H1 (cell line): ENCODE measurements around the gene PRKCA. TPM values are rescaled to one million over a fixed set of nuclear protein-coding genes. Genes with fewer than 3 reads are reported as not detected.

Experiments
- CTCF ChIA-PET: fragments of 300-600 bp; sonication (Branson Sonifier 250); formaldehyde crosslinking; loops from one replicate; lab custom pipeline; 2021; ENCODE audit not compliant: partially characterized antibody; lab: Charles Lee
- POLR2A ChIA-PET: fragments of 300-600 bp; sonication (Branson Sonifier 250); formaldehyde crosslinking; loops from one replicate; lab custom pipeline; 2021; ENCODE audit warnings: inconsistent platforms; ENCODE audit not compliant: partially characterized antibody; lab: Charles Lee
- DNase-seq, 2 experiments: peaks; one replicate each; pipeline versions ENCODE4 v3.0.0 to v3.0.0-alpha.2; 2010 to 2022; ENCODE audit warnings: low spot score in 2 of 2, low read depth in 1 of 2, mixed read lengths in 1 of 2
- FAIRE-seq: peaks from 2 replicates; lab custom pipeline; 2011; peaks lifted over from hg19 to GRCh38; lab: Jason Lieb, UNC
- H2AFZ ChIP-seq: 2 replicates; pipeline ENCODE4 v1.8.1; 2012; ENCODE audit warnings: low read length, inconsistent platforms
- H2AK5ac ChIP-seq: 2 replicates; pipeline ENCODE4 v1.6.1; 2013; ENCODE audit warnings: low read depth, low read length
- H2BK120ac ChIP-seq: replicated peaks from 2 replicates; pipeline ENCODE3; 2013; ENCODE audit warnings: low read depth, low read length, inconsistent platforms
- H2BK12ac ChIP-seq: 2 replicates; pipeline ENCODE4 v1.6.1; 2013; ENCODE audit warnings: low read depth, low read length
- H2BK15ac ChIP-seq: 2 replicates; pipeline ENCODE4 v1.6.1; 2013; ENCODE audit warnings: low read length
- H2BK20ac ChIP-seq: 2 replicates; pipeline ENCODE4 v1.6.1; 2013; ENCODE audit warnings: low read length
- H2BK5ac ChIP-seq: 2 replicates; pipeline ENCODE4 v1.6.1; 2013; ENCODE audit warnings: low read depth, low read length
- H3K14ac ChIP-seq: 2 replicates; pipeline ENCODE4 v1.6.1; 2013; ENCODE audit warnings: inconsistent platforms; ENCODE audit not compliant: insufficient read length
- H3K18ac ChIP-seq: 2 replicates; pipeline ENCODE4 v1.6.1; 2013; ENCODE audit warnings: low read length; ENCODE audit errors: extremely low read depth
- H3K23ac ChIP-seq: 2 replicates; pipeline ENCODE4 v1.6.1; 2013; ENCODE audit warnings: inconsistent platforms; ENCODE audit not compliant: insufficient read length
- H3K23me2 ChIP-seq: 2 replicates; pipeline ENCODE4 v1.6.1; 2013; ENCODE audit warnings: low read depth, low read length
- H3K27ac ChIP-seq: 2 replicates; pipeline ENCODE4 v1.6.1; 2011; ENCODE audit warnings: low read depth, low read length, inconsistent platforms
- H3K27me3 ChIP-seq, 4 experiments: replicated peaks in 1 of 4; 1 replicate in 1 of 4; 2 replicates in 3 of 4; pipeline versions ENCODE4 v1.6.1 to v1.8.1; 2011 to 2013; ENCODE audit warnings: low read length in 3 of 4, mild to moderate bottlenecking in 3 of 4, inconsistent platforms in 2 of 4, mixed read lengths in 2 of 4, moderate library complexity in 1 of 4; ENCODE audit not compliant: control insufficient read depth in 3 of 4, insufficient read depth in 3 of 4; ENCODE audit errors: extremely low read depth in 1 of 4
- H3K36me3 ChIP-seq, 4 experiments: 2 replicates each; pipeline versions ENCODE4 v1.6.1 to v1.8.1; 2011 to 2013; ENCODE audit warnings: mild to moderate bottlenecking in 4 of 4, low read length in 3 of 4, moderate library complexity in 2 of 4, control low read depth in 1 of 4, inconsistent platforms in 1 of 4; ENCODE audit not compliant: insufficient read depth in 4 of 4, control insufficient read depth in 2 of 4
- H3K4ac ChIP-seq: replicated peaks from 2 replicates; pipeline ENCODE3; 2013; ENCODE audit warnings: low read length, low read depth, mixed read lengths, inconsistent platforms; ENCODE audit not compliant: insufficient read length
- H3K4me1 ChIP-seq, 4 experiments: replicated peaks in 1 of 4; 1 replicate in 1 of 4; 2 replicates in 3 of 4; pipeline versions ENCODE4 v1.6.1 to v1.8.1; 2011 to 2013; ENCODE audit warnings: low read length in 3 of 4, inconsistent platforms in 2 of 4, mixed read lengths in 1 of 4; ENCODE audit not compliant: insufficient read depth in 4 of 4, control insufficient read depth in 3 of 4
- H3K4me2 ChIP-seq, 2 experiments: 2 replicates each; pipeline versions ENCODE4 v1.6.1 to v1.8.1; 2011 to 2013; ENCODE audit warnings: low read depth in 2 of 2, low read length in 2 of 2, control low read depth in 1 of 2, inconsistent platforms in 1 of 2, mild to moderate bottlenecking in 1 of 2; ENCODE audit not compliant: insufficient read depth in 1 of 2
- H3K4me3 ChIP-seq, 4 experiments: fragments of 200-600, 300-600 bp in 1 of 4; sonication (generic), shearing (Covaris generic), sonication (Bioruptor Twin) in 1 of 4; 2 replicates each; pipeline versions ENCODE4 v1.5.1 to v1.8.1; 2011 to 2016; ENCODE audit warnings: low read length in 4 of 4, low read depth in 3 of 4, control low read depth in 2 of 4, inconsistent platforms in 2 of 4, mild to moderate bottlenecking in 2 of 4, mixed read lengths in 1 of 4, moderate library complexity in 1 of 4; ENCODE audit not compliant: insufficient read depth in 2 of 4; ENCODE audit errors: extremely low read depth in 1 of 4
- H3K56ac ChIP-seq: replicated peaks from 2 replicates; pipeline ENCODE3; 2013; ENCODE audit warnings: low read depth, mild to moderate bottlenecking, mixed read lengths, low read length, inconsistent platforms; ENCODE audit not compliant: insufficient read length
- H3K79me1 ChIP-seq: 2 replicates; pipeline ENCODE4 v1.6.1; 2013; ENCODE audit warnings: low read depth, low read length, control low read depth
- H3K79me2 ChIP-seq, 2 experiments: 2 replicates each; pipeline versions ENCODE4 v1.6.1 to v1.8.1; 2012 to 2013; ENCODE audit warnings: low read length in 2 of 2, mild to moderate bottlenecking in 2 of 2, inconsistent platforms in 1 of 2; ENCODE audit not compliant: insufficient read depth in 2 of 2, control insufficient read depth in 1 of 2
- H3K9ac ChIP-seq, 4 experiments: replicated peaks in 1 of 4; 1 replicate in 1 of 4; 2 replicates in 3 of 4; pipeline versions ENCODE4 v1.6.1 to v1.8.1; 2011 to 2013; ENCODE audit warnings: low read depth in 3 of 4, low read length in 3 of 4, control low read depth in 2 of 4, mild to moderate bottlenecking in 2 of 4, moderate library complexity in 2 of 4, inconsistent platforms in 1 of 4; ENCODE audit errors: extremely low read depth in 1 of 4
- H3K9me3 ChIP-seq, 2 experiments: 2 replicates each; pipeline versions ENCODE4 v1.6.1 to v1.8.1; 2012 to 2013; ENCODE audit warnings: mild to moderate bottlenecking in 2 of 2, moderate library complexity in 2 of 2, control low read depth in 1 of 2, inconsistent platforms in 1 of 2, low read depth in 1 of 2, low read length in 1 of 2, mixed read lengths in 1 of 2; ENCODE audit not compliant: insufficient read depth in 2 of 2
- H4K20me1 ChIP-seq, 2 experiments: replicated peaks in 1 of 2; 2 replicates each; pipeline versions ENCODE3 to v1.8.1; 2011 to 2013; ENCODE audit warnings: inconsistent platforms in 2 of 2, low read length in 2 of 2, mild to moderate bottlenecking in 1 of 2; ENCODE audit not compliant: insufficient read depth in 2 of 2, control insufficient read depth in 1 of 2
- H4K5ac ChIP-seq: 2 replicates; pipeline ENCODE4 v1.6.1; 2013; ENCODE audit warnings: low read length, low read depth, mixed read lengths, inconsistent platforms; ENCODE audit not compliant: insufficient read length
- H4K8ac ChIP-seq: 2 replicates; pipeline ENCODE4 v1.8.0; 2013; ENCODE audit warnings: mild to moderate bottlenecking, moderate library complexity, low read length, inconsistent platforms; ENCODE audit not compliant: insufficient read depth; ENCODE audit errors: extremely low read depth
- H4K91ac ChIP-seq: replicated peaks from 2 replicates; pipeline ENCODE3; 2013; ENCODE audit warnings: low read length, mixed read lengths, inconsistent platforms; ENCODE audit not compliant: insufficient read length
- CBX8 ChIP-seq: fragments of 300-800, 300-1000 bp; sonication (generic); IDR thresholded peaks from 2 replicates; pipeline ENCODE4 v1.7.1; 2016; ENCODE audit warnings: low read depth, low read length, borderline replicate concordance
- CHD1 ChIP-seq: IDR thresholded peaks from 2 replicates; pipeline ENCODE4 v1.6.1; 2012; ENCODE audit warnings: low read depth, low read length, improper control_type of control experiment
- FOSL1 ChIP-seq: IDR thresholded peaks from 2 replicates; pipeline ENCODE4 v1.6.1; 2011; ENCODE audit warnings: mild to moderate bottlenecking, low read depth, low read length, moderate library complexity; ENCODE audit not compliant: insufficient read depth
- GABPA ChIP-seq: IDR thresholded peaks from 2 replicates; pipeline ENCODE4 v1.6.1; 2011; ENCODE audit warnings: mild to moderate bottlenecking, low read length, moderate library complexity, borderline replicate concordance; ENCODE audit not compliant: insufficient read depth
- JUND ChIP-seq: IDR thresholded peaks from 2 replicates; pipeline ENCODE4 v1.6.1; 2011; ENCODE audit warnings: mild to moderate bottlenecking, improper control_type of control experiment, low read length
- KDM4A ChIP-seq: IDR thresholded peaks from one replicate; pipeline ENCODE4 v1.7.1; 2012; ENCODE audit warnings: low read depth, mild to moderate bottlenecking, moderate library complexity, low read length, inconsistent platforms; ENCODE audit not compliant: severe bottlenecking
- POLR2AphosphoS5 ChIP-seq: IDR thresholded peaks from 2 replicates; pipeline ENCODE4 v1.6.1; 2011; ENCODE audit warnings: low read depth, low read length
- POU5F1 ChIP-seq: IDR thresholded peaks from 2 replicates; pipeline ENCODE4 v1.6.1; 2011; ENCODE audit warnings: low read depth, mild to moderate bottlenecking, low read length, moderate library complexity
- RNF2 ChIP-seq: fragments of 200-900, 300-1000 bp; sonication (generic); IDR thresholded peaks from 2 replicates; pipeline ENCODE4 v1.7.1; 2016; ENCODE audit warnings: borderline replicate concordance, low read depth, mild to moderate bottlenecking, antibody characterized with exemption, low read length; ENCODE audit not compliant: poor library complexity, severe bottlenecking; ENCODE audit errors: missing control alignments
- RXRA ChIP-seq: IDR thresholded peaks from 2 replicates; pipeline ENCODE4 v1.6.1; 2011; ENCODE audit warnings: low read depth, mild to moderate bottlenecking, low read length, moderate library complexity; ENCODE audit not compliant: insufficient read depth
- SAP30 ChIP-seq: fragments of 300-600 bp; sonication (generic); IDR thresholded peaks from 2 replicates; pipeline ENCODE4 v1.7.1; 2012; ENCODE audit warnings: low read length, moderate library complexity, mild to moderate bottlenecking, inconsistent platforms; ENCODE audit not compliant: insufficient read depth, insufficient replicate concordance
- SP4 ChIP-seq: IDR thresholded peaks from 2 replicates; pipeline ENCODE4 v1.6.1; 2012; ENCODE audit warnings: low read length, inconsistent platforms
- TAF7 ChIP-seq: optimal IDR thresholded peaks from 2 replicates; pipeline ENCODE3; 2011; ENCODE audit warnings: low read depth, mild to moderate bottlenecking, inconsistent platforms, low read length, moderate library complexity, borderline replicate concordance
- TBP ChIP-seq: IDR thresholded peaks from 2 replicates; pipeline ENCODE4 v1.6.1; 2011; ENCODE audit warnings: low read depth, low read length, improper control_type of control experiment
- WGBS, 2 experiments: shearing (Covaris generic) in 1 of 2; methylation state at CpG; one replicate each; pipeline versions ENCODE4 v1.1.6 to v1.1.7; 2013 to 2015; ENCODE audit warnings: low lambda C conversion rate in 2 of 2, mixed read lengths in 2 of 2, inconsistent platforms in 1 of 2, low coverage in 1 of 2, missing lambda C conversion rate in 1 of 2; ENCODE audit not compliant: insufficient replicate concordance in 2 of 2, insufficient coverage in 1 of 2, insufficient read length in 1 of 2; ENCODE audit errors: extremely low coverage in 1 of 2, missing lambda C conversion rate in 1 of 2; 5-methylcytosine and 5-hydroxymethylcytosine counted together
- polyA plus RNA-seq, 7 experiments: library from polyadenylated mRNA; depleted of rRNA in 3 of 7; stranded (reverse) in 5 of 7; unstranded in 2 of 7; fragments of >200 nt in 5 of 7; fragments of 200-250 nt in 2 of 7; gene quantifications; 1 replicate in 5 of 7; 2 replicates in 1 of 7; 4 replicates in 1 of 7; pipeline versions ENCODE4 v1.2.1 to v1.2.3, GENCODE V29; 2011 to 2013; ENCODE audit warnings: missing spikeins in 2 of 7, mixed read lengths in 2 of 7
- total RNA-seq: library from RNA; stranded (reverse); fragmentation: NEBNext Ultra II Directional; extraction: Animal tissue kit (Norgen Biotek cat#: 25700); gene quantifications from 2 replicates; pipeline ENCODE4 v1.2.1, GENCODE V29; 2021

The PRKCA gene
- total and polyA plus RNA-seq, 2 of the 8 experiments (the other 6 are each of a cell fraction or from before 2014, with no cell fraction given), result 5.8 to 17.8 TPM

DNA sequence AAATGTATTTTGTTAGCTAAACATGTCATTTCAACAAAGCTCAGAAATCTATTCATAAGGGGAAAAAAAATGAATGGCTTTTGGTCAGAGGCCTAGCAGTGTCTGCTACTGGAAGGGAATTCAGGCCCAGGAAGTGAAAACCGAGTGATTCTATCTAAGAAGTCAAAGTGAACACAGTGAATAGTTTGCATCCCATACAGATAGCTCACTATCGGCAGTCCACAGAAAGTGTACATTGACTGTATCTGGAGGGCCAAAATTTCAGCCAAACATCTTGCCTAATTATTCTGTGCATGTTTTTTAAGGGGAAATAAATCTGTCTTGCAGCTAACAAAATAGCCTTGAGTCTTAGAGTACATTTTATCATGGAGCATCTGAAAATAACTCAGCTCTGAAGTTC, 318.1 kb downstream of the PRKCA start:
- no peak overlapping the region for H3K27ac ChIP-seq
- no peaks in the 10 kb centered on the region; the same call in 1 of the 2 replicates for H3K79me1 ChIP-seq
- H3K9ac ChIP-seq, result no peak overlapping the region
- ChIA-PET CTCF (interaction anchor here (0.5 to 3.3 kb wide), 8 partner anchors 10 to 426 kb away, joined by 3 to 12 read pairs (median 3); no protein-coding TSS in a partner anchor), POLR2A (interaction anchor here (0.6 to 1.7 kb wide), 3 partner anchors 11 to 1418 kb away, joined by 3 to 7 read pairs (median 6); no protein-coding TSS in a partner anchor)
- no peak overlapping the region for H3K4me2 ChIP-seq
- H3K27me3 ChIP-seq, result no peaks in the 10 kb centered on the region
- no peak overlapping the region for H2AK5ac ChIP-seq
- no peak overlapping the region for H2AFZ ChIP-seq
- H3K23me2 ChIP-seq, result no peaks in the 10 kb centered on the region
- H2BK15ac ChIP-seq, result no peak overlapping the region
- no peak overlapping the region for H3K4me3 ChIP-seq
- no peak overlapping the region for H4K8ac ChIP-seq
- no peak overlapping the region for H3K4ac ChIP-seq
- H3K18ac ChIP-seq, result no peak overlapping the region
- H3K4me1 ChIP-seq, result no peaks in the 10 kb centered on the region
- H2BK5ac ChIP-seq, result no peak overlapping the region
- WGBS, 2 experiments, result 70% methylated on average over 2 of the region's 2 CpGs; no CpG with 5 or more reads in 1 of the 2 experiments
- FAIRE-seq (no peak), DNase-seq (no peak)
- no peak overlapping the region for H3K14ac ChIP-seq
- no peak overlapping the region for H2BK120ac ChIP-seq
- no peaks in the 10 kb centered on the region for H3K36me3 ChIP-seq
- H3K56ac ChIP-seq, result no peak overlapping the region
- no peaks in the 10 kb centered on the region for H3K79me2 ChIP-seq
- no peak overlapping the region for H3K23ac ChIP-seq
- H3K9me3 ChIP-seq, result no peaks in the 10 kb centered on the region
- no peak overlapping the region for H2BK12ac ChIP-seq
- H2BK20ac ChIP-seq, result no peak overlapping the region
- no peak overlapping the region for H4K91ac ChIP-seq
- no peaks in the 10 kb centered on the region for H4K20me1 ChIP-seq
- H4K5ac ChIP-seq, result no peak overlapping the region
- TF ChIP-seq JUND (no peak), RXRA (no peak), RNF2 (no peak), KDM4A (no peak), SP4 (no peak), CBX8 (no peak), POU5F1 (no peak), GABPA (no peak), CHD1 (no peak), POLR2AphosphoS5 (no peak), TBP (no peak), FOSL1 (no peak), SAP30 (no peak), TAF7 (no peak)
